MCF 10A (cell line): Measurements from ENCODE around the gene CEP290. TPM values are rescaled to one million over a fixed set of nuclear protein-coding genes. Genes with fewer than 3 reads are reported as not detected.
A peak's percentile ranks its signal among the peaks of the same experiment; 100 is the strongest.

Source experiments
- BruUV-seq: library from RNA; stranded (reverse); fragments of 400-500 nt; replicated peaks from 2 replicates; lab custom pipeline; 2021; lab: Mats Ljungman, UMichigan
- CTCF ChIA-PET: fragments of 300-600 bp; sonication (Branson Sonifier 250); formaldehyde crosslinking; extraction: SDS; loops from one replicate; lab custom pipeline; 2021; ENCODE audit warnings: antibody characterized with exemption, inconsistent platforms; lab: Yijun Ruan, JAX
- POLR2A ChIA-PET: fragments of 300-600, 350-650 bp; sonication (Branson Sonifier 250); formaldehyde crosslinking; extraction: SDS; loops from one replicate; lab custom pipeline; 2020; ENCODE audit warnings: antibody characterized with exemption, inconsistent platforms; lab: Yijun Ruan, JAX
- DNase-seq: peaks from one replicate; pipeline ENCODE4 v3.0.0-alpha.2; 2018; ENCODE audit not compliant: unreplicated experiment
- H3K27ac Mint-ChIP-seq: one replicate; pipeline ENCODE4 v1.8.0; 2022; ENCODE audit warnings: mild to moderate bottlenecking, low read depth, mixed read lengths; ENCODE audit not compliant: unreplicated experiment
- H3K27me3 Mint-ChIP-seq: one replicate; pipeline ENCODE4 v1.8.0; 2022; ENCODE audit warnings: mixed read lengths; ENCODE audit not compliant: insufficient read depth, unreplicated experiment
- H3K36me3 Mint-ChIP-seq: one replicate; pipeline ENCODE4 v1.8.0; 2022; ENCODE audit warnings: mild to moderate bottlenecking, moderate library complexity, mixed read lengths; ENCODE audit not compliant: insufficient read depth, unreplicated experiment
- H3K4me1 Mint-ChIP-seq: one replicate; pipeline ENCODE4 v1.8.0; 2022; ENCODE audit warnings: mixed read lengths; ENCODE audit not compliant: insufficient read depth, unreplicated experiment
- H3K4me3 Mint-ChIP-seq: one replicate; pipeline ENCODE4 v1.8.0; 2022; ENCODE audit warnings: mild to moderate bottlenecking, moderate library complexity, mixed read lengths; ENCODE audit not compliant: unreplicated experiment
- H3K9me3 Mint-ChIP-seq: one replicate; pipeline ENCODE4 v1.8.0; 2022; ENCODE audit warnings: mixed read lengths; ENCODE audit not compliant: unreplicated experiment
- intact Hi-C: fragments of 100-400 bp; cut with micrococcal nuclease; formaldehyde crosslinking; loops from 2 replicates; pipeline ENCODE4 v1.14.1; 2022
- total RNA-seq: library from RNA; stranded (reverse); gene quantifications from 2 replicates; pipeline ENCODE4 v1.2.3, GENCODE V29; 2022
- TF ChIP-seq, protein P1 (sequence below): fragments of 200-600 bp; IDR thresholded peaks from one replicate; pipeline ENCODE4 v1.8.0; 2022; ENCODE audit warnings: antibody characterized with exemption, mild to moderate bottlenecking; ENCODE audit not compliant: unreplicated experiment

The CEP290 gene
- total RNA-seq, 1 experiment from 2014 or later, result 22.3 TPM

GRCh38 chr12:88185988-88186387 lies 44.1 kb upstream of the CEP290 start:
- peak; percentile 52 for DNase-seq
- POLR2A ChIA-PET, result no interaction called here
- CTCF ChIA-PET, result interaction anchor here (0.6 kb wide), 1 partner anchor 103 kb away, joined by 3 read pairs; no protein-coding TSS in a partner anchor
- Mint-ChIP-seq H3K4me3 (no peak overlapping the region), H3K4me1 (peaks cover 18% of the 10 kb centered on the region), H3K27me3 (no peaks in the 10 kb centered on the region), H3K36me3 (no peaks in the 10 kb centered on the region), H3K9me3 (no peaks in the 10 kb centered on the region), H3K27ac (peak overlapping the region; percentile 42)
- intact Hi-C loops, result no loop called here
- BruUV-seq, result no TSS peak
- TF ChIP-seq, protein P1, sequence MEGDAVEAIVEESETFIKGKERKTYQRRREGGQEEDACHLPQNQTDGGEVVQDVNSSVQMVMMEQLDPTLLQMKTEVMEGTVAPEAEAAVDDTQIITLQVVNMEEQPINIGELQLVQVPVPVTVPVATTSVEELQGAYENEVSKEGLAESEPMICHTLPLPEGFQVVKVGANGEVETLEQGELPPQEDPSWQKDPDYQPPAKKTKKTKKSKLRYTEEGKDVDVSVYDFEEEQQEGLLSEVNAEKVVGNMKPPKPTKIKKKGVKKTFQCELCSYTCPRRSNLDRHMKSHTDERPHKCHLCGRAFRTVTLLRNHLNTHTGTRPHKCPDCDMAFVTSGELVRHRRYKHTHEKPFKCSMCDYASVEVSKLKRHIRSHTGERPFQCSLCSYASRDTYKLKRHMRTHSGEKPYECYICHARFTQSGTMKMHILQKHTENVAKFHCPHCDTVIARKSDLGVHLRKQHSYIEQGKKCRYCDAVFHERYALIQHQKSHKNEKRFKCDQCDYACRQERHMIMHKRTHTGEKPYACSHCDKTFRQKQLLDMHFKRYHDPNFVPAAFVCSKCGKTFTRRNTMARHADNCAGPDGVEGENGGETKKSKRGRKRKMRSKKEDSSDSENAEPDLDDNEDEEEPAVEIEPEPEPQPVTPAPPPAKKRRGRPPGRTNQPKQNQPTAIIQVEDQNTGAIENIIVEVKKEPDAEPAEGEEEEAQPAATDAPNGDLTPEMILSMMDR, result no peak

- POLR2A ChIA-PET, result interaction anchor here (0.7 kb wide), 1 partner anchor 44 kb away, joined by 3 read pairs; the partner anchor contains the start of genes CEP290 and TMTC3
- Mint-ChIP-seq H3K4me3 (no peak overlapping the region), H3K4me1 (peaks cover 18% of the 10 kb centered on the region), H3K27ac (no peak overlapping the region), H3K36me3 (peaks cover 2% of the 10 kb centered on the region), H3K27me3 (no peaks in the 10 kb centered on the region), H3K9me3 (no peaks in the 10 kb centered on the region)
- intact Hi-C loops, result no loop called here
- no peak for DNase-seq
- BruUV-seq, result no TSS peak
- CTCF ChIA-PET, result interaction anchor here (0.6 to 0.7 kb wide), 2 partner anchors 104 to 821 kb away, joined by 3 to 4 read pairs; no protein-coding TSS in a partner anchor
- TF ChIP-seq, protein P1, result no peak
Observed at GRCh38 chr12:88185279-88185678, 43.4 kb upstream of the CEP290 start.

DNA sequence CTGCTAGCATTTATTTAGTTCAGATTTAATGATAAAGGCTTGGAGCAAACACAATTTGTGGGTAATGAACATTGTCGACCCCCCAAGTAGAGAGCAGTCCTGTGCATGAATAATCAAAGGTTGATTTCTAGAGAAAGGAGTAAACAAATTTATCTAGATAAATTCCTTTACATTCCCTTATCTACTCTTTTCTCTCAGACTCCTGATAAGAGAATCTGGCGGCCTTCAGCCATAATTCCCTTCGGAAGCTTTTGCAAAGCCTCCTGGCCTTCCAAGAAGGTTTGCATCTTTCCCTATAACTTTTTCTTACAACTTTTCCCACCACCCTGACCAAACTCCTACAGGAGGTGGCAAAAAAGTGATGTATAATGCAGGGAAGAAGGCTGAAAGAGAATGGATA lies 42.3 kb upstream of the CEP290 start:
- H3K9me3 Mint-ChIP-seq, result no peaks in the 10 kb centered on the region
- no peak for DNase-seq
- H3K4me3 Mint-ChIP-seq, result no peak overlapping the region
- H3K36me3 Mint-ChIP-seq, result peaks cover 12% of the 10 kb centered on the region
- intact Hi-C loops, result no loop called here
- ChIA-PET CTCF (no interaction called here), POLR2A (no interaction called here)
- no TSS peak for BruUV-seq
- H3K4me1 Mint-ChIP-seq, result peaks cover 18% of the 10 kb centered on the region
- TF ChIP-seq, protein P1, result no peak
- no peaks in the 10 kb centered on the region for H3K27me3 Mint-ChIP-seq
- no peak overlapping the region for H3K27ac Mint-ChIP-seq

DNA sequence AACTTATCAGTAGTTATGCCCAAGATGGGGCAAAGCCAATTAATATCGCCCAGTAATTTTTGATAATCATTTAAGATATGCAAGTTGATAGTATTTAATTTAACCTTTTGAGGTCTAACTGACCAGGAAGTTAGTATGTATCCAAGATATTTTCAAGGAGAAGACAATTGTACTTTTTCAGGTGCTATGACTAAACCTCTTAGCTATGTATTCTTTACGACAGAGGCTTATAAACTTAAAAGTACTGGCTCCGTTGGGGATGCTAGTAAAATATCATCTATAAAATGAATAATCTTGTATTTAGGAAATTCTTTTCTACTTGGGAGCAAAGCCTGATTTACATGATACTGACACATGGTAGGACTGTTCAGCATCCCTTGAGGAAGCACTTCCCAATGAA lies 40.5 kb upstream of the CEP290 start:
- peaks cover 25% of the 10 kb centered on the region for H3K36me3 Mint-ChIP-seq
- no peaks in the 10 kb centered on the region for H3K27me3 Mint-ChIP-seq
- no TSS peak for BruUV-seq
- intact Hi-C loops, result no loop called here
- H3K9me3 Mint-ChIP-seq, result no peaks in the 10 kb centered on the region
- no peak overlapping the region for H3K27ac Mint-ChIP-seq
- no peak overlapping the region for H3K4me3 Mint-ChIP-seq
- CTCF ChIA-PET, result interaction anchor here (0.6 to 0.8 kb wide), 2 partner anchors 210 to 211 kb away, joined by 3 read pairs; no protein-coding TSS in a partner anchor
- no peak for DNase-seq
- TF ChIP-seq, protein P1, result no peak
- POLR2A ChIA-PET, result no interaction called here
- H3K4me1 Mint-ChIP-seq, result peaks cover 6% of the 10 kb centered on the region
